Sigmoid colon (tissue), 7 donors: ENCODE data around the gene COPB2. TPM values are rescaled to one million over a fixed set of nuclear protein-coding genes. Genes with fewer than 3 reads are reported as not detected.

Experiments
- DNase-seq: peaks from one replicate; pipeline ENCODE4 v3.0.0-alpha.2; 2019
- H3K27ac ChIP-seq, 4 donors: fragments of 200-600 bp; sonication (generic); one replicate each; pipeline ENCODE4 v1.5.1; 2016 to 2019; ENCODE audit warnings: mild to moderate bottlenecking in 1 of 4
- H3K27me3 ChIP-seq, 3 donors: fragments of 200-600 bp; sonication (generic); one replicate each; pipeline ENCODE4 v1.5.1; 2019; ENCODE audit warnings: mild to moderate bottlenecking in 1 of 3
- H3K36me3 ChIP-seq, 4 donors: fragments of 200-600 bp; sonication (generic); one replicate each; pipeline ENCODE4 v1.5.1; 2016 to 2019
- H3K4me1 ChIP-seq, 4 donors: fragments of 200-600 bp; sonication (generic); one replicate each; pipeline ENCODE4 v1.5.1; 2017 to 2019
- H3K4me3 ChIP-seq, 4 donors: fragments of 200-600 bp; sonication (generic); one replicate each; pipeline ENCODE4 v1.5.1; 2017 to 2019; ENCODE audit warnings: mild to moderate bottlenecking in 2 of 4, moderate library complexity in 1 of 4
- H3K9me3 ChIP-seq, 4 donors: fragments of 200-600 bp in 3 of 4; sonication (generic) in 3 of 4; one replicate each; pipeline versions ENCODE4 v1.5.1 to v1.6.1; 2013 to 2019
- EP300 ChIP-seq, 4 donors: sonication (generic); formaldehyde crosslinking; IDR thresholded peaks; one replicate each; pipeline ENCODE4 v1.6.1; 2017; ENCODE audit warnings: antibody characterized with exemption in 4 of 4
- POLR2A ChIP-seq, 2 donors: fragments of 450-650 bp; IDR thresholded peaks; one replicate each; pipeline ENCODE4 v1.6.1; 2016; ENCODE audit warnings: antibody characterized with exemption in 2 of 2, mild to moderate bottlenecking in 2 of 2, moderate library complexity in 2 of 2
- POLR2AphosphoS5 ChIP-seq, 4 donors: sonication (generic); formaldehyde crosslinking; IDR thresholded peaks; one replicate each; pipeline ENCODE4 v1.6.1; 2017; ENCODE audit warnings: antibody characterized with exemption in 4 of 4
- WGBS, 2 donors: extraction: QIAGEN DNeasy Blood & Tissue Kit; methylation state at CpG; one replicate each; pipeline ENCODE4 v1.1.7; 2013; 5-methylcytosine and 5-hydroxymethylcytosine counted together
- intact Hi-C: fragments of 100-400 bp; cut with DNase I; formaldehyde crosslinking; loops from one replicate; pipeline ENCODE4 v1.15.1; 2023
- polyA plus RNA-seq, 3 donors: library from polyadenylated mRNA; stranded (reverse); fragments of 200-250 nt; gene quantifications; one replicate each; pipeline ENCODE4 v1.2.3, GENCODE V29; 2013
- total RNA-seq, 4 donors: library from RNA; depleted of rRNA; stranded (reverse); fragments of >200 nt; gene quantifications; one replicate each; pipeline ENCODE4 v1.1.0, GENCODE V29; 2016
- TF ChIP-seq, protein P1 (sequence below), 4 experiments: fragments of 450-650 bp in 3 of 4; fragments of 200-600 bp in 1 of 4; IDR thresholded peaks; one replicate each; pipeline ENCODE4 v1.5.1; 2016 to 2019; ENCODE audit warnings: antibody characterized with exemption in 4 of 4, mild to moderate bottlenecking in 3 of 4, moderate library complexity in 2 of 4
- donor health status: healthy with polysubstance abuse.
- donor health status: Bipolar disorder and iron deficiency.
- donor health status: healthy.

COPB2 gene
- total and polyA plus RNA-seq, 7 donors, result 52.3 to 82.0 (median 63.7) TPM

DNA sequence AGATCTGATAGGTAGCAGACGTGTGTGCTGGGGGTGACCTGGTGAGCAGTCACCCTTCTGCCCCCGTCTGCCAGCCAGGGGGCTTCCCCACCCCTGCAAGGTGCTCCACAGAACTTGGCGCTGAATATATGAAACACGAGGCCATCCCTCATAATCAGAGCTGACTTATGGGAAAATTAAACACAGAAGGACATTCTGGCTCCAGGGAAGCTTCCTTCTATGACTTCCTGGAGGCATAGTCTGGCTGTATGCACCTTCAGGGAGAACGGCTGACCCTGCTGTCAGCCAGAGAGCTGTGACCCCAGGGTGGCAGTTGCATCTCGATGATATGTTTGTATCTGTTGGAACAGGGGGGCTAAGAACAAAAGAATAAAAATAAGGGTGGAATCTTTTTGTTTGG is 72.2 kb downstream of the COPB2 start:
- Histone ChIP-seq H3K4me1 (no peaks in the 10 kb centered on the region), H3K9me3 (no peaks in the 10 kb centered on the region), H3K27me3 (peaks cover 0 to 15% (median 0%) of the 10 kb centered on the region in 3 donors), H3K4me3 (no peak overlapping the region), H3K27ac (no peak overlapping the region), H3K36me3 (no peaks in the 10 kb centered on the region)
- DNase-seq, result no peak
- intact Hi-C loops, result no loop called here
- WGBS, 2 donors, result 44 to 64% methylated on average over 6 of the region's 6 CpGs
- TF ChIP-seq EP300 (IDR thresholded peaks at IDR 0.05), result no peak

DNA sequence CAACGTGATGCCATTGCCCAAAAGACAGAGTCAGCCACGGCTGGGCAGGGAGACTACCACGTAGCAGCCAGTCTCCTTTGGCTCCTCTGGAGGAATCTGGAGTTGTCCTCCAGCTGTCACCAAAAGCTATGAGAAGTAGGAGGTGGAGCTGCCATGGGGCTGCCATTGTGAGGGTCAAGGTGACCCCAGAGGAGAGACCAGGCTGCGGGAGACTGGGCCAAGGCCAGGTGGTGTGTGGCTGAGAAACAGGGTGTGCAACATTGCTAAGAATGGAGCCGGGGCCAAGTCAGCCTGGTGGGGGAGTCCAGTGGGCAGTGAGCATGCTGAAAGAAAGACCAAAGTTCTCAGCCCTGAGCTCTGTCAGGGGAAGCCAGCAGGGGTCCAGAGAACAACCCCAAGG is 75.5 kb downstream of the COPB2 start:
- DNase-seq, result no peak
- H3K9me3 ChIP-seq, result no peaks in the 10 kb centered on the region
- H3K27ac ChIP-seq, result no peak overlapping the region
- intact Hi-C loops, result no loop called here
- H3K36me3 ChIP-seq, result no peaks in the 10 kb centered on the region
- H3K27me3 ChIP-seq, result peaks cover 0 to 11% (median 0%) of the 10 kb centered on the region in 3 donors
- WGBS, 2 donors, result 76 to 87% methylated on average over 5 of the region's 5 CpGs
- no peaks in the 10 kb centered on the region for H3K4me1 ChIP-seq
- H3K4me3 ChIP-seq, result no peak overlapping the region
- TF ChIP-seq EP300 (IDR thresholded peaks at IDR 0.05) (no peak), POLR2A (IDR thresholded peaks at IDR 0.05) (no peak), POLR2AphosphoS5 (IDR thresholded peaks at IDR 0.05) (no peak)
- TF ChIP-seq, protein P1, sequence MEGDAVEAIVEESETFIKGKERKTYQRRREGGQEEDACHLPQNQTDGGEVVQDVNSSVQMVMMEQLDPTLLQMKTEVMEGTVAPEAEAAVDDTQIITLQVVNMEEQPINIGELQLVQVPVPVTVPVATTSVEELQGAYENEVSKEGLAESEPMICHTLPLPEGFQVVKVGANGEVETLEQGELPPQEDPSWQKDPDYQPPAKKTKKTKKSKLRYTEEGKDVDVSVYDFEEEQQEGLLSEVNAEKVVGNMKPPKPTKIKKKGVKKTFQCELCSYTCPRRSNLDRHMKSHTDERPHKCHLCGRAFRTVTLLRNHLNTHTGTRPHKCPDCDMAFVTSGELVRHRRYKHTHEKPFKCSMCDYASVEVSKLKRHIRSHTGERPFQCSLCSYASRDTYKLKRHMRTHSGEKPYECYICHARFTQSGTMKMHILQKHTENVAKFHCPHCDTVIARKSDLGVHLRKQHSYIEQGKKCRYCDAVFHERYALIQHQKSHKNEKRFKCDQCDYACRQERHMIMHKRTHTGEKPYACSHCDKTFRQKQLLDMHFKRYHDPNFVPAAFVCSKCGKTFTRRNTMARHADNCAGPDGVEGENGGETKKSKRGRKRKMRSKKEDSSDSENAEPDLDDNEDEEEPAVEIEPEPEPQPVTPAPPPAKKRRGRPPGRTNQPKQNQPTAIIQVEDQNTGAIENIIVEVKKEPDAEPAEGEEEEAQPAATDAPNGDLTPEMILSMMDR (IDR thresholded peaks at IDR 0.05), result no peak

DNA sequence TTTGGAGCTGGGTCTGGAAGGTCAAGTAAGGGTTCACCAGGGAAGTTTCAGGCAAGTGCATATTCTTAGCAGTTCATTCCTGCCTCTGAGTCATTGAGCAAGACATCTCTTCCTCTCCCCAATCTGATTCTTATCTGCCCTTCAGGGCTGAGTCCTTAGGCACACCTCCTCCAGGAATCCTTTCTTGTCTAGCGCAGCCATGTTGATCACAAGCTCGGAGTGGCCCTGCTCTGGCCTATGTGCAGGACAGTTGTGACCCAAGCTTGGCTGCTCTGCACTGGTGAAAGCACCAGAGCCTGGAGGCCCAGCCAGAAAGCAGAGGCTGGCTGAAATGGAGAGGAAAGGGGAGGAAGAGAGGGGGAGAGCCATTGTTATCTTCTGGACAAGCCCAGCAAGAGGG is 76.5 kb downstream of the COPB2 start:
- no peak overlapping the region for H3K27ac ChIP-seq
- no peaks in the 10 kb centered on the region for H3K9me3 ChIP-seq
- intact Hi-C loops, result no loop called here
- no peaks in the 10 kb centered on the region for H3K4me1 ChIP-seq
- WGBS, 2 donors, result 90 to 94% methylated on average over 2 of the region's 2 CpGs
- H3K36me3 ChIP-seq, result no peaks in the 10 kb centered on the region
- no peak overlapping the region for H3K4me3 ChIP-seq
- TF ChIP-seq, protein P1 (IDR thresholded peaks at IDR 0.05), result no peak
- TF ChIP-seq EP300 (IDR thresholded peaks at IDR 0.05) (no peak), POLR2AphosphoS5 (IDR thresholded peaks at IDR 0.05) (no peak), POLR2A (IDR thresholded peaks at IDR 0.05) (no peak)
- no peak for DNase-seq
- H3K27me3 ChIP-seq, result peaks cover 0 to 1% (median 0%) of the 10 kb centered on the region in 3 donors

DNA sequence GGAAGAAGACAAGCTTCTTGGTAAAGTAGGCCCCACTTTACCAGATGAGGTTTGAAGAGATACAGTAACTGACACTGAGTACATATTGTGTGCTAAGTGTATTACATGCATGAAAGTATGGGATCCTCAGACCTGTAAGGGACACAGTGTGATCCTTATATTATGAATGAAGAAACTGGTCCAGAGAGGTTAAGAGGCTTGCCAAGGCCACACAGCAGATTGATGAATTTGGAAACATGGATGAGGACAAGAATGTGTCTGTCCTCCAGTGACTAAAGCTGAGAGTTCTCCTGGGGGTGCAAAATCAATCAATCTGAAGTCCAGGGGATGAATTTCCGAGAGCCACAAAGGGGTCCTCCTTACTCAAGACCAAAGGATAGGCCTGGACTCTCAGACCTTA is 77.0 kb downstream of the COPB2 start:
- H3K4me1 ChIP-seq, result no peaks in the 10 kb centered on the region
- H3K27ac ChIP-seq, result no peak overlapping the region
- TF ChIP-seq POLR2AphosphoS5 (IDR thresholded peaks at IDR 0.05), result no peak
- no peak for TF ChIP-seq POLR2A (IDR thresholded peaks at IDR 0.05)
- no peak for TF ChIP-seq EP300 (IDR thresholded peaks at IDR 0.05)
- TF ChIP-seq, protein P1 (IDR thresholded peaks at IDR 0.05), result no peak
- DNase-seq, result no peak
- no peak overlapping the region for H3K4me3 ChIP-seq
- H3K9me3 ChIP-seq, result no peaks in the 10 kb centered on the region
- no peaks in the 10 kb centered on the region for H3K36me3 ChIP-seq
- WGBS, 2 donors, result 92 to 98% methylated on average over 1 of the region's 1 CpG
- intact Hi-C loops, result no loop called here
- H3K27me3 ChIP-seq, result no peaks in the 10 kb centered on the region

DNA sequence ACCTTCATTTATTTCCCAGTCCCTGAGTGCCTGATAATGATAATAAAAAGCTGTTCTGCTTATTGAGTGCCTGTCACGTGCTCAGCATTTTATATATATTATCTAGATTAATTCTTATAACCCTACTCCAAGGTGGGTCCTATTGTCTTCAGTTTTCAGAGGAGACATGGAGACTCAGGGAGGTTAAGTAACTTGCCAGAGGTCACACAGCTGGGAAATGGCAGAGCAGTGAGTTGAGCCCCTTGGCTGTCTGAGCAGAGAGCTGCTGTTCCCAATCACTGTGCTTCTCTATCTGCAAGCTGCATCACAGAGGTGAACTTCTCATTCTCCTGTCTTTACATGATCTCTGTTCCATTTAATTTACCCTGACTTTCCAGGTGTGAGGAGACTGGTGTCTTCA is 77.9 kb downstream of the COPB2 start:
- Histone ChIP-seq H3K4me1 (no peaks in the 10 kb centered on the region), H3K4me3 (no peak overlapping the region), H3K27ac (no peak overlapping the region), H3K27me3 (no peaks in the 10 kb centered on the region), H3K36me3 (no peaks in the 10 kb centered on the region), H3K9me3 (no peaks in the 10 kb centered on the region)
- TF ChIP-seq, protein P1 (IDR thresholded peaks at IDR 0.05), result no peak
- TF ChIP-seq POLR2A (IDR thresholded peaks at IDR 0.05) (no peak), POLR2AphosphoS5 (IDR thresholded peaks at IDR 0.05) (no peak), EP300 (IDR thresholded peaks at IDR 0.05) (no peak)
- intact Hi-C loops, result no loop called here
- no peak for DNase-seq
- 62 to 81% methylated on average over 1 of the region's 1 CpG for WGBS, 2 donors
